CD4-positive, alpha-beta T cell treated with Interferon gamma for 1 hour (primary cell): ENCODE results near the gene CSKMT.
"Not testable (repeated sequence)": the region's sequence is repeated elsewhere in the genome, so short reads cannot be mapped to it uniquely, and the experiment has no call there.

Source experiments
- DNase-seq: peaks from one replicate; pipeline ENCODE4 v3.0.0-alpha.2; 2020

The CSKMT gene

DNA sequence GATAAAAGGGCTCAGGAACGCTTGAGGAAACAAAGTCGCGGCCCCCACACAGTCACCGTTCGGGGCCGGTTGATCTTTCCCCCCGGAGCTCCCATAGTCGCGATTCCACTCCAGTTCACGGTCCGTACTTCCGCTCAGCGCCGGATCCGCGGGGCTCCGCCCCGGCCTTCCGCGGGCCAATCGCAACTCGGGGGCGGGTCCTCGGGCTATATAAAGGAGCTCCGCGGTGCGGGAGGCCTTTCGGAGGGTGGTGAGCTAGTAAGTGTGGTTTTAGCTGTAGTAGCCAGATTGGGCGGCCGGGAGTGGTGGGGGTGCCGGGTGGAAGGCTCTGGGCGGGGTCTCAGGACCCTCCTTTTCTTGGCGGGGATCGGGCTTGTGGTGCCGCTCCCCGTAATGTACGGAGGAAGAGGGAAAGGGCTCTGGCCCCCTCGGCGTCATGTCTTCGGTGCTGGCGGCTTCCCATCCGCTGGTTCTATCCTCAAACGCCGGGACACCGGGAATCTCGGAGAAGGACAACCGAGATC lies at the start of gene CSKMT, which contains the start of gene C11orf98:
CSKMT (plus strand) TSS at position 238 of the 524 bp plus-strand sequence. CDS start 568 bp downstream, outside the sequence.
C11orf98 (minus strand) TSS at position 136 of the 524 bp plus-strand sequence; CDS start at position 95, 41 bp downstream.
- DNase-seq, result peak; percentile 92

- no peak for DNase-seq
These were observed 49.6 kb upstream of the CSKMT start for GRCh38 chr11:62615521-62615920.

GRCh38 chr11:62616957-62617356 lies 48.2 kb upstream of the CSKMT start:
- not testable (repeated sequence) for DNase-seq

DNA sequence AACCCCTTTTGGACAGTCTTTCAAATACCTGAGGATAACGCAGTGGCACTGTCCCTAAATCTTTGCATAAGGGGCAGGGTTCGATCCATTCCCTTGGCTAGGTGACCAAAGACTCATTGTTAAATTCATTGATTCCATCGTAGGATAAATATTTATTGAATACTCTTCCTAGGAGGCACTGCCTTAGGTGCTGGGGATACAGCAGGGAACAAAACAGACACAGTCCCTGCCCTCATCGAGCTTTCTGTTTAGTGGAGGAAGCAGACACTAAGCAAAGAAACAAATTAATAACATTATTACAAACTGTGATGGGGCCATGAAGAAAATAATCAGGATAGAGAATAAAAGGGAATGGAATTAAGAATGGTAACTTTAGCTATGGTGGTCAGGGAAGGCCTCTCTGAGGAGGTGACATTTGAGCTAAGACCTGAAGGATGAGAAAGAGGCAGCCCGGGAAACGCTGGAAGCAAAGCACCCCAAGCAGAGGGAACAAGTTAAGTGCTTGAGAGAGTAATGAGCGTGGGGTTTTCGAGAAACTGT lies 44.0 kb upstream of the CSKMT start:
- no peak for DNase-seq

DNA sequence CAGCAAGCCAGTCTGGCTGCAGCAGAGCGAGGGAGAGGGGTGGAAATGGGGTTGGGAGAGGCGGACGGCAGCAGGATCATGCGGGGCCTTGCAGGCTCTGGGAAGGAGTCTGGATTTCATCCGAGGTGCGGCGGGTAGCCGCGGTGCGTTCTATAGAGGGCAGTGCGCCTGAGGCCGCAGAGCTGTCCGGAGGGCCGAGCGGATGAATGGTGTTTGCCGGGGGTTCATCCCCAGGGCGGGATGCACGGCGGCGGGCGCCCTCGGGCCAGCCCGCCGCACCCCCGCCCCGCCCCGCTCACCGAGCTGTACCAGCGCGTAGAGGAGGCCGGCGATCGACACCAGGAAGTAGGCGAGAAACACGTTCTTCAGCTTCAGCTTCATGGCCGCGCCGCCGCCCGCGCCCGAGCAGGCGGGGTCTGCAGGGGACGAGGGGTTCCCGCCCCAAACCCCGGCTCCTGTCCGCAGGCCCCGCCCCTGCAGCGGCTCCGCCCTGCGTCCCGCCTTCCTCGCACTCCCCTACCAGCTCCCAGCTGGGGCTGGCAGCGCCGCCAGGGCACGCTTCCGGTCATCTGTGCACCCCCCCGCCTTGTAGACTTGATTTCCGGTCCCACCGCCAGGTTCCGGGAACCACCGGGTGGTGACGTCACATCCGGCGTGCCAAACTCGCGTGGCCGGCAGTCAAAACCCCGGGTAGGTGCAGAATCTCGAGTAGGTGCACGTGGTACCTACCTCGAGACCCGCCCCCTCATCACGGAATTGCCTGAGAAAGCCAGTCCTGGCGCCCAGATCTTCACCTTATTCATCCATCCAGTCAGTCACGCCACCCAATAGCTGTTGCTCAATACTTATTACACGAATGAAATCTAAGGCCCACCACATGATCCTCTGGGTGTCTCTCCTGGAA lies 43.3 kb upstream of the CSKMT start, which contains the start of gene B3GAT3:
B3GAT3 (minus strand) TSS at position 420 of the 904 bp plus-strand sequence; CDS start at position 381, 39 bp downstream.
- DNase-seq, result peak; percentile 98

GRCh38 chr11:62622476-62623089 lies 42.5 kb upstream of the CSKMT start:
- DNase-seq, result no peak

DNA sequence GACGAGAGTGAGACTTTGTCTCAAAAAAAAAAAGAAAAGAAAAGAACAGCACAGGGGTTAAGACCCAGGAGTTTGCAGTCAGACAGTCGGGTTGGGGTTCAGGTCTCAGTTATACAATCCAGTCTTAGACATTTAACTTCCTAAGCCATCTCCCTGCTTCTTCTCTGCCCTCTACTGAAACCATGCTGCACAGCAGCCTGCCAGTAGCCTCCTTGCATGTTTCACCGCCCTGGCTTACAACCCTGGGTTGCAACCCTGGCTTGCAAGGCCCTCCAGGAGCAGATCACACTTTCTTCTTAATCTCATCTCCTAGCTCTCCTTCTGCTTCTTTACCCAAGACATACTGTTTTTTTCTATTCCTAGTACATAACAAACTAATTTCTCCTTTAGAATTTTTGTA lies 37.4 kb upstream of the CSKMT start:
- no peak for DNase-seq

DNA sequence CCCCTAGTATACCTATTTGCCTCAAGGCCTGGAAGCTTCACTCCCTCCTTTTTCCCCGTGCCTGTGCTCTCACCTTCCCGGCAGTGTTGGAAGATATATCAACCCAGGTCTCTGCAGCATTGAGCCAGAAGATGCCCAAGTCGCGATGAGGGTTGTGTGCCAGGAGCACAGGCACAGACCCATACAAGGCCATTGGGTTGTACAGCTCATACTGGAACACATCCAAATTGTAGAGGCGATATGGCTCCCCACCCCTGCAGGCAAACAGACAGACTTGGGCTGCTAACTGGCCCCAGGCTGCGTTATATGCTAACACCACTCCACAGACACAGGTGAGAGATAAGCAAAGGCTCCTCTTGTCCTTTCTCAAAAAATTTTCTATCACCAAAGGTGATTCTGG lies 32.6 kb upstream of the CSKMT start:
- no peak for DNase-seq

DNA sequence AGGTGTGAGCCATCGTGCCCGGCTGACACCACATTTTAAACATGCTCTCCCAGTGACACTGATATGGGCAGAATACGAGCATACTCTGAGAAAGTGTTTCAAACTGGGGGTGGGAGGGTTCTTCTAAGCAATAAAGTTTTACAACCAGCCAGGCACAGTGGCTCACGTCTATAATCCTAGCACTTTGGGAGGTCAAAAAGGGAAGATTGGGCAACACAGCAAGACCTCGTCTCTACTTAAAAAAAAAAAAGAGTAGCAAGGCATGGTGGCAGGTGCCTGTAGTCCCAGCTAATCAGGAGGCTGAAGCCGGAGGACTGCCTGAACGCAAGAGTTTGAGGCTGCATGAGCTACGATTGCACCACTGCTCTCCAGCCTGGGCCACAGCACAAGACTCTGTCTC lies 20.9 kb upstream of the CSKMT start:
- DNase-seq, result no peak

DNA sequence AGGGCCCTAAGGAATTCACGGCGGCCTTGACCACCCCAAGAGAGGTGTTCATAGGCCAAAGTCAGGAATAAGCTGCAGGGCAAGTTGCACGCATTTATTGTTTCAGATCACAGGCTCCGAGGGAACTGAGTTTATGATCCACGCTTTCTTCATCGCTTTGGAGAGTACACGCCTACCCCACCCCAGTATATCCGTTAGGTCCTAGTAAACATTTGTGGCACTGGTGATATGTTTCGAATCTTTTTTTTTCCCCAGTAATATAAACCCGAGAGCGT lies 19.5 kb upstream of the CSKMT start:
- no peak for DNase-seq

DNA sequence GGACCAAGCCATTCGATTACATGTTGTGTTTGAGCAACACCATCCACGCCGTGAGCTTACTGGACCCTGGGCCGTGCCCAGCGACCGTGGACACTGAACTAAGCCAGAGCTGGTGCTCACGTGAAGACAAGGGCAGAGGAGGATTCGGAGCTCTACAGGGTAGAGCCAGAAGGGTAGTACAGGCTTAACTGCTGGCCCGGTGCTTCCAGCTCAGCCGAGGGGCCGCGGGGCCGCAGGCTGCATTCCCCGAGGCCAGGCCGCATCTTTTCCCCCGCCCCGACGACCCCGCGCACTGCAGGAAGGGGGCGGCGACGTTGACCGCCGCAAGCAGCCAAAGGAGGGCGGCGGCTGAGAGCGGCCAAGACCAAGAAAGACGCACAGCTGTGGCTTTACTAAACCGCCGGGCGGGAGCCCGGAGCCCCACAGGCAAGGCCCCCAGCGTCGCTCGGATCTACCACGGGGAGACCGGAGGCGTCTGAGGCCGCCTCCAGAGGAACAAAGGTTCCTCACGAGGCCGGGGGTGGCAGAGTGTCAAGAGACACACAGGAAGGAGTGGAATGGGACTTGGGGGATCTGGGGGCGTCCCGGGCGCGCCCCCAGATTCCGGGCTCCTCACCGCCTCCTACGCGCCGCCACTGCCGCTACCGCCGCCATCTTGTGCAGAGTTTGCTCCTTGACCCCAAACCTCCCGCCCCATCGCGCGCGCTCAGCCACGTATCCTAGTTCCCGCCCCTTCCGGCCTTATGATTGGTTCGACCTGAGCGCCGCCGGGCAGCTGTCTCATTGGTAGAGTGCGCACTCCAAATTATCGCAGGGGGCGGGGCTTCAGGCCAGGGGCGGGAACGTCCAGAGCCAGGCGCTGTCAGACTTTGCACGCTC lies 18.9 kb upstream of the CSKMT start, which contains the start of gene GANAB:
GANAB (minus strand) TSS at position 668 of the 879 bp plus-strand sequence; CDS start at position 654, 14 bp downstream.
- DNase-seq, result peak; percentile 98

- no peak for DNase-seq
These were observed 18.1 kb upstream of the CSKMT start for GRCh38 chr11:62646825-62647608.

- DNase-seq, result no peak
These were observed 17.5 kb upstream of the CSKMT start for GRCh38 chr11:62647609-62648005.

GRCh38 chr11:62648185-62648966 lies 16.7 kb upstream of the CSKMT start:
- DNase-seq, result no peak

DNA sequence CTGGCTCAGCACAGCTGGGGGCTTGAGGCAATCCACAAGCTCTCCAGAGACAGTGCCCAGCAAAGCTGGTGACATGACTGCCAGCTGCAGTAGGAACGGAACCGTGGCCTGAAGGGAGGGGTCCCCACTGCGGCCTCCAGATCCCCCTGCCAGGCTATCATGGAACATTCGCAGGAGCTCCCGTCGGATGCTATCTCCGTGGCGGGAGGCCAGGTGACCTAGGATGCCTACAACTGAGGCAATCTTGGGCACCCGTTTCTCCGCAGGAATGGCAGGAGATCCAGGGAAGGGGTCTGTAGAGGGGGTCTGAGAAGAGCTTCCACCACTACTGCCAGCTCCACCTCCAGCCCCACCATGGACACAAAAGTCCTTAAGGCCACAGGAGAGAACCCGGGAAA lies 16.1 kb upstream of the CSKMT start:
- no peak for DNase-seq

- DNase-seq, result no peak
These were observed 15.6 kb upstream of the CSKMT start for GRCh38 chr11:62649486-62649885.

DNA sequence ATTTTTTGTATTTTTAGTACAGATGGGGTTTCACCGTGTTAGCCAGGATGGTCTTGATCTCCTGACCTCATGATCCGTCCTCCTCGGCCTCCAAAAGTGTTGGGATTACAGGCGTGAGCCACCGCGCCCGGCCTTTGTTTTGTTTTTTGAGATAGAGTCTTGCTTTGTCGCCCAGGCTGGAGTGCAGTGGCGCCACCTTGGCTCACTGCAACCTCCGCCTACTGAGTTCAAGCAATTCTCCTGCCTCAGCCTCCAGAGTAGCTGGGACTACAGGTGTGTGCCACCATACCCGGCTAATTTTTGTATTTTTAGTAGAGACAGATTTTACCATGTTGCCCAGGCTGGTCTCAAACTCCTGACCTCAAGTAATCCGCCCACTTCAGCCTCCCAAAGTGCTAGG lies 14.8 kb upstream of the CSKMT start:
- not testable (repeated sequence) for DNase-seq

GRCh38 chr11:62652161-62653006 lies 12.7 kb upstream of the CSKMT start:
- DNase-seq, result no peak

- no peak for DNase-seq
These were observed 10.8 kb upstream of the CSKMT start for GRCh38 chr11:62654297-62654696.
